ENCODE measurements around the gene ATRX. TPM values are rescaled to one million over a fixed set of nuclear protein-coding genes. Genes with fewer than 3 reads are reported as not detected.
A peak's percentile ranks its signal among the peaks of the same experiment; 100 is the strongest.

The ATRX gene
- total RNA-seq, 1 experiment from 2014 or later, result 85.8 TPM

DNA sequence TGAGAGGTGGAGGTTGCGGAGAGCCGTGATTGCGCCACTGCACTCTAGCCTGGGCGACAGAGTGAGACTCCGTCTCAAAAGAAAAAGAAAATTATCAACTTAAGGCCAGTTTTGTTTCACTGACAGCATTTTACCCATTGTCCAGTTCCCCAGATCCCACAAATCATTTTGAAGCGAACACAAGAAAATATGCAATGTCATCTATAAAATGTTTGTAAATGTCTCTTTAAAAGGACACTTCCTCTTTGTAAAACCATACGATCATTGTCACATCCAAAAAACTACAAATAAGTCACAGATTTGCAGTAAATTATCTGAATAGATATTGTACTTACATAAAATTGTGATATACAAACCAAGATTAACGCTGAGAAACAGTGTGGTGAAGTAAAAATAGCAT lies 147.6 kb downstream of the ATRX start:
- in situ Hi-C loops (cut with HindIII; ENCODE audit: low pct_unique_long_range_greater_than_20kb, low sequenced_read_pairs), result no loop called here
- DNase-seq (ENCODE audit: low read depth, low spot score), result no peak
- Histone ChIP-seq H3K4me1 (ENCODE audit: control insufficient read depth, insufficient read depth, low read length) (no peaks in the 10 kb centered on the region), H3K9me3 (ENCODE audit: control insufficient read depth, insufficient read depth, low read depth, low read length) (no peaks in the 10 kb centered on the region), H3K36me3 (ENCODE audit: control insufficient read depth, insufficient read depth, low read length) (peaks cover 7% of the 10 kb centered on the region), H3K4me3 (ENCODE audit: low read depth in 2 of 2, low read length in 2 of 2) (no peak overlapping the region), H3K27ac (ENCODE audit: low read length) (no peak overlapping the region), H3K27me3 (ENCODE audit: control insufficient read depth, insufficient read depth, low read length) (no peaks in the 10 kb centered on the region)
- TF ChIP-seq POLR2AphosphoS5 (IDR thresholded peaks at IDR 0.05; ENCODE audit: low read depth, low read length), result no peak
- TF ChIP-seq, protein P1, sequence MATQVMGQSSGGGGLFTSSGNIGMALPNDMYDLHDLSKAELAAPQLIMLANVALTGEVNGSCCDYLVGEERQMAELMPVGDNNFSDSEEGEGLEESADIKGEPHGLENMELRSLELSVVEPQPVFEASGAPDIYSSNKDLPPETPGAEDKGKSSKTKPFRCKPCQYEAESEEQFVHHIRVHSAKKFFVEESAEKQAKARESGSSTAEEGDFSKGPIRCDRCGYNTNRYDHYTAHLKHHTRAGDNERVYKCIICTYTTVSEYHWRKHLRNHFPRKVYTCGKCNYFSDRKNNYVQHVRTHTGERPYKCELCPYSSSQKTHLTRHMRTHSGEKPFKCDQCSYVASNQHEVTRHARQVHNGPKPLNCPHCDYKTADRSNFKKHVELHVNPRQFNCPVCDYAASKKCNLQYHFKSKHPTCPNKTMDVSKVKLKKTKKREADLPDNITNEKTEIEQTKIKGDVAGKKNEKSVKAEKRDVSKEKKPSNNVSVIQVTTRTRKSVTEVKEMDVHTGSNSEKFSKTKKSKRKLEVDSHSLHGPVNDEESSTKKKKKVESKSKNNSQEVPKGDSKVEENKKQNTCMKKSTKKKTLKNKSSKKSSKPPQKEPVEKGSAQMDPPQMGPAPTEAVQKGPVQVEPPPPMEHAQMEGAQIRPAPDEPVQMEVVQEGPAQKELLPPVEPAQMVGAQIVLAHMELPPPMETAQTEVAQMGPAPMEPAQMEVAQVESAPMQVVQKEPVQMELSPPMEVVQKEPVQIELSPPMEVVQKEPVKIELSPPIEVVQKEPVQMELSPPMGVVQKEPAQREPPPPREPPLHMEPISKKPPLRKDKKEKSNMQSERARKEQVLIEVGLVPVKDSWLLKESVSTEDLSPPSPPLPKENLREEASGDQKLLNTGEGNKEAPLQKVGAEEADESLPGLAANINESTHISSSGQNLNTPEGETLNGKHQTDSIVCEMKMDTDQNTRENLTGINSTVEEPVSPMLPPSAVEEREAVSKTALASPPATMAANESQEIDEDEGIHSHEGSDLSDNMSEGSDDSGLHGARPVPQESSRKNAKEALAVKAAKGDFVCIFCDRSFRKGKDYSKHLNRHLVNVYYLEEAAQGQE (IDR thresholded peaks at IDR 0.05; ENCODE audit: insufficient read depth in 1 of 2, low read depth in 2 of 2, low read length in 1 of 2), result no peak
- no peak for TF ChIP-seq SIN3A (IDR thresholded peaks at IDR 0.05; ENCODE audit: borderline replicate concordance, insufficient read depth, low read depth, low read length)
- TF ChIP-seq, protein P2, sequence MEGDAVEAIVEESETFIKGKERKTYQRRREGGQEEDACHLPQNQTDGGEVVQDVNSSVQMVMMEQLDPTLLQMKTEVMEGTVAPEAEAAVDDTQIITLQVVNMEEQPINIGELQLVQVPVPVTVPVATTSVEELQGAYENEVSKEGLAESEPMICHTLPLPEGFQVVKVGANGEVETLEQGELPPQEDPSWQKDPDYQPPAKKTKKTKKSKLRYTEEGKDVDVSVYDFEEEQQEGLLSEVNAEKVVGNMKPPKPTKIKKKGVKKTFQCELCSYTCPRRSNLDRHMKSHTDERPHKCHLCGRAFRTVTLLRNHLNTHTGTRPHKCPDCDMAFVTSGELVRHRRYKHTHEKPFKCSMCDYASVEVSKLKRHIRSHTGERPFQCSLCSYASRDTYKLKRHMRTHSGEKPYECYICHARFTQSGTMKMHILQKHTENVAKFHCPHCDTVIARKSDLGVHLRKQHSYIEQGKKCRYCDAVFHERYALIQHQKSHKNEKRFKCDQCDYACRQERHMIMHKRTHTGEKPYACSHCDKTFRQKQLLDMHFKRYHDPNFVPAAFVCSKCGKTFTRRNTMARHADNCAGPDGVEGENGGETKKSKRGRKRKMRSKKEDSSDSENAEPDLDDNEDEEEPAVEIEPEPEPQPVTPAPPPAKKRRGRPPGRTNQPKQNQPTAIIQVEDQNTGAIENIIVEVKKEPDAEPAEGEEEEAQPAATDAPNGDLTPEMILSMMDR (IDR thresholded peaks at IDR 0.05), result no peak
- no peak for TF ChIP-seq TCF7L2 (IDR thresholded peaks at IDR 0.05; ENCODE audit: low read depth, low read length)
- POLR2A ChIA-PET, result no interaction called here
- no TSS peak for BruUV-seq (replicated peaks)
- intact Hi-C loops (cut with micrococcal nuclease; ENCODE audit: unreplicated experiment), result no loop called here
- no peak for ATAC-seq
- CTCF ChIA-PET, result no interaction called here

DNA sequence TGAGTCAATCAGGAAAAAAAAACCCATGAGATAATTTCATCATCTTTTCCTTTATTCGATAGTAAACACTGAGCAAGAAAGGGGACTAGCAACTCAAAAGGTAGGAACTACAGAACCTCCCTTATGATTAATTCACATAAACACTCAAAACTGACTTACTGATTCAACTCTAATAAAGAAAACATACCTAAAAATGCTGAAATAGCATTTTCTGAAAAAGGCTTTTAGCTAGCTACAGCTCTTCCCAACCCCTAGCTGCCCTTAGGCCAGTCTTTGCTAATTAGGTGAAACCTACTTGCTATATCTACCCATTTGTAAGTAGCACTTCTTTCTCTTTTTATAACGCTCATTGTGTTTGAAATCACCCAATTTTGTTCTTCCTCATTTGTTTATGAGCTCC lies 150.6 kb downstream of the ATRX start:
- no peak overlapping the region for H3K4me3 ChIP-seq (ENCODE audit: low read depth in 2 of 2, low read length in 2 of 2)
- intact Hi-C loops (cut with micrococcal nuclease; ENCODE audit: unreplicated experiment), result no loop called here
- no peaks in the 10 kb centered on the region for H3K27me3 ChIP-seq (ENCODE audit: control insufficient read depth, insufficient read depth, low read length)
- no TSS peak for BruUV-seq (replicated peaks)
- H3K36me3 ChIP-seq (ENCODE audit: control insufficient read depth, insufficient read depth, low read length), result peaks cover 7% of the 10 kb centered on the region
- POLR2A ChIA-PET, result no interaction called here
- H3K9me3 ChIP-seq (ENCODE audit: control insufficient read depth, insufficient read depth, low read depth, low read length), result no peaks in the 10 kb centered on the region
- TF ChIP-seq POLR2AphosphoS5 (IDR thresholded peaks at IDR 0.05; ENCODE audit: low read depth, low read length) (no peak), TCF7L2 (IDR thresholded peaks at IDR 0.05; ENCODE audit: low read depth, low read length) (no peak)
- H3K4me1 ChIP-seq (ENCODE audit: control insufficient read depth, insufficient read depth, low read length), result no peaks in the 10 kb centered on the region
- CTCF ChIA-PET, result no interaction called here
- in situ Hi-C loops (cut with HindIII; ENCODE audit: low pct_unique_long_range_greater_than_20kb, low sequenced_read_pairs), result no loop called here
- DNase-seq (ENCODE audit: low read depth, low spot score) (no peak), ATAC-seq (no peak)
- H3K27ac ChIP-seq (ENCODE audit: low read length), result no peak overlapping the region

DNA sequence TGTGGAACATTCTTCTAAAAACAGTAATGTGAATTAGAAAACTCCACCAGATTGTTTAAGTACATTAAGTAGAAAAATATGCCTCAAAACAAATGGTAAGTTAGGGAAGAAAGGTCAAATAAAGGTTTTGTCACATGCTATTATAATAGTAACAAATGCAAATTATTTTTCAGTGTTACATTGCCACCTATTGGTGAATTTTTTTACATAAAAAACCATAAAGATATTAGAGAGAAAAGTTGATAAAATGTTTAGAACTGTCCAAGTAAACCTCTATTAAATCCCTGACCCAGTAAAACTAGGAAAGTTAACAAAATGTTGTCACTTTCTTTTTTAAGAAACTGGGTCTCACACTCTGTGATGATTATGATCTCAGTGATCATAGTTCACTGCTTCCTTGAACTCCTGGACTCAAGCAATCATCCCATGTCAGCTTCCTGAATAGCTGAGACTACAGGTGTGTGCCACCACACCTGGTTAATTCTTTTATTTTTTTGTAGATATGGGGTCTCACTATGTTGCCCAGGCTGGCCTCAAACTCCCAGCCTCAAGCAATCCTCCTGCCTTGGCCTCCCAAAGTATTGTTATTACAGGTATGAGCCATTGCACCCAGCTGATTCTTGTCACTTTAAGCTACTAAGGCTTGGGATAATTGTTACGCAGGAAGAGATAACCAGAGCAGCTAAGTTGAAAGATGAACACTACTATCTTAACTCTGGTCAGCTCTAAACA lies 157.6 kb downstream of the ATRX start:
- no peaks in the 10 kb centered on the region for H3K4me1 ChIP-seq (ENCODE audit: control insufficient read depth, insufficient read depth, low read length)
- no peaks in the 10 kb centered on the region for H3K27me3 ChIP-seq (ENCODE audit: control insufficient read depth, insufficient read depth, low read length)
- DNase-seq (ENCODE audit: low read depth, low spot score) (no peak), ATAC-seq (no peak)
- ChIA-PET CTCF (no interaction called here), POLR2A (no interaction called here)
- no peak overlapping the region for H3K27ac ChIP-seq (ENCODE audit: low read length)
- no peaks in the 10 kb centered on the region for H3K9me3 ChIP-seq (ENCODE audit: control insufficient read depth, insufficient read depth, low read depth, low read length)
- intact Hi-C loops (cut with micrococcal nuclease; ENCODE audit: unreplicated experiment), result no loop called here
- H3K36me3 ChIP-seq (ENCODE audit: control insufficient read depth, insufficient read depth, low read length), result no peaks in the 10 kb centered on the region; the same call in 1 of the 2 replicates
- in situ Hi-C loops (cut with HindIII; ENCODE audit: low pct_unique_long_range_greater_than_20kb, low sequenced_read_pairs), result no loop called here
- TF ChIP-seq, protein P1 (IDR thresholded peaks at IDR 0.05; ENCODE audit: insufficient read depth in 1 of 2, low read depth in 2 of 2, low read length in 1 of 2), result no peak
- TF ChIP-seq SIN3A (IDR thresholded peaks at IDR 0.05; ENCODE audit: borderline replicate concordance, insufficient read depth, low read depth, low read length), result no peak
- TF ChIP-seq, protein P2 (IDR thresholded peaks at IDR 0.05), result peak; percentile 11; the same call in 1 of the 2 replicates
- BruUV-seq (replicated peaks), result no TSS peak
- no peak overlapping the region for H3K4me3 ChIP-seq (ENCODE audit: low read depth in 2 of 2, low read length in 2 of 2)

Data from Panc1 (cell line).